Nucleus accumbens (tissue), 56 donors: ENCODE results near the gene DISP3.

Experiments
- DNase-seq, 56 donors: peaks; one replicate each; lab custom pipeline; 2025; lab: John Stamatoyannopoulos, UW

The DISP3 gene

DNA sequence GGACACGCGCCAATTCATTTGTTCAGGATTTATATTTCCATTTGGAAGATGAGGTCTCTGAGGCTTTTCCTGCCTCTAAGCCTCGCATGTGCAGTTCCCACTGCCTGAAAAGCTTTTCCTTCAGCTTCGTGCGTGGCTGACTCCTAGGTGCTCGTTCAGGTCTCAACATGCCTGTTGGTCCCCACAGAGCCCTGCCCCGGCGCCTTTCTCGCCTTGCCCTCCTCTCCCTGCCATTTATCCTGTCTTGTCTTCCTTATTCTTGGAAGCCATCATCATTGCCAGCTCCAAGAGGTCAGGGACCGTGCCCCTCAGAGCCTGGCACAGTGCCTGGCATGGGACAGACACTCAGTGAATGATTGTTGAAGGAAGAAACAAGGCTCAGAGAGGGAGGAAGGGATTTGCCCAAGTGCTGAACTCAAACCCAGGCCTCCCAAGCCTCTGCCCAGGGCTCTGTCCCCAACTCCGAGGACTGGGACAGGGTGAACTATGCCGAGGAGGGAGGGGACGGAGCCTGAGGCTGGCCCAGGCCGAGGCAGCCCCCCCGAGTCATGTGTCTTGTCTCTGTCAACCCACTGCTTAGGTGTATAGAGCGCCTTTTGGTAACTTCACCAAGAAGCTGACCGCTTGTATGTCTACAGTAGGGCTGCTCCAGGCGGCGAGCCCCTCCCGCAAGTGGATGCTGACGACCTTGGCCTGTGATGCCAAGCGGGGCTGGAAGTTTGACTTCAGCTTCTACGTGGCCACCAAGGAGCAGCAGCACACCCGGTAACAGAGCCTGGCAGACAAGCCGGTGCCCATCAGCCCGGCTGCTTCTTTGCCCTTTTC, 47.3 kb downstream of the DISP3 start:
- no peak for DNase-seq

DNA sequence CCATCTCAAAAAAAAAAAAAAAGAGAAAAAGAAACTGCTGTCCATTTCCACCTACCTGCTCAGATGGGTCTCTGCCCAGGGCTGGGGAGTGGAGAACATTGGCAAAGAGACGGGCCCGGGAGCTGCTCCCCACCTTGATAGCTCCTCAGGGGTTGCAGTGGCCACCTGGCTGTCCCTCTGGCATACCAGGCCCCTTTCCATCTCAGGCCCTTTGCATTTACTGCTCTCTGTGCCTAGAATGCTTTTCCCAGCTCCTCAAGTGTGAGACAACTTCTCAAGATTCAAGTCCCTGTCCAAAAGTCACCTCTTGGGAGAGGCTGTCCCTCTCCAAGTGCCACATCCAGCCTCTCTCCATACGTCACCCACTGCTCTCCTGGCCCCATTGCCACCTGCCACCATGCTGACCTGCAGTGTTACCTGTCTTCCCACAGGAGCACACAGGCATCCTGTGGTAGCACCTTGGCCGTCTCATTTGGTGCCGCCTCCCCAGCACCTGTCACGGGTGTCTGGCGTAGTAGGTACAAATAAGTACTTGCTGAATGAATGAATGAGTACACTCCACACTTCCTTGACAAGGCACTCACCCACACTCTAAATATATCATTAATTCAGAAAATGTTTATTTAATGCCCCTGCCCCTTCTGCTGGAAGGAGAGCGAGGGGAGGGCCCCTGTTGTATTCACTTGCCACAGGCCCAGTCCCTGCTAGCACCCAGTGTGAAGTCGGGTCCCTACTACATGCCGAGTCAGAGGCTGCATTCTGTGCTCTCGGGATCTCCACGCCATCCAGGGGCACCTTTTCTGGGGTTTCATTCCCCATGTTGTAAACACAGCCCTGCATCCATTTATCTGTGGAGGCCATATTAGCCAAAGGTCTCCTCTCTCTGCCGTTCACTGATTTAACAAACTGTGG, 48.8 kb downstream of the DISP3 start:
- DNase-seq = no peak

DNA sequence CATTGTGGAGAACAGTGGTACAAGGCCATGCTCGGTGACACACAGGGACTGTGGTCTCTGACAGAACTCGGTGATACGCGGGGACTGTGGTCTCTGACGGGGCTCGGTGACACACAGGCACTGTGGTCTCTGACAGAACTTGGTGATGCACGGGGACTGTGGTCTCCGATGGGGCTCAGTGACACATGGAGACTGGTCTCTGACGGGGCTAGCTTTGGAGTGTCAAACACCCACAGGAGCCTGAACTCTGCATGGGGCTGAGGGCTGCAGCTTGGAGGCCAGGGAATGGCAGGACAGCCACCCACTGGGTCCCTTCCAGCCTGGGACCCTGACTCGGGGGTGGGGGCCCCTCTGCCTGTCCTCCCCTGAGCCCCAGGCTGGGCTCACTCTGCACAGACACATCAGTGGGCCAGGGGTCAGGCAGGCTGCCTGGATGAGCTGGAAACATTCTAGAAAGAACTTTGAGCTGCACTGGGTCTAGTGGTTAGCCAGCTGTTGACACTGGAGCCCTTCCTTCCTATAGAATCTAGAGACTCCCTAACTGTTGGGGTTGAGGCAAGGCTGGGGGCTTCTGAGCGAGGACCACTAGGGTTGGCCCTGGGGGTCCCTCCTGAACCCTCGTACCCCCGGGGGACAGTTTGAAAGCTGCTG, 49.8 kb downstream of the DISP3 start:
- DNase-seq = no peak

DNA sequence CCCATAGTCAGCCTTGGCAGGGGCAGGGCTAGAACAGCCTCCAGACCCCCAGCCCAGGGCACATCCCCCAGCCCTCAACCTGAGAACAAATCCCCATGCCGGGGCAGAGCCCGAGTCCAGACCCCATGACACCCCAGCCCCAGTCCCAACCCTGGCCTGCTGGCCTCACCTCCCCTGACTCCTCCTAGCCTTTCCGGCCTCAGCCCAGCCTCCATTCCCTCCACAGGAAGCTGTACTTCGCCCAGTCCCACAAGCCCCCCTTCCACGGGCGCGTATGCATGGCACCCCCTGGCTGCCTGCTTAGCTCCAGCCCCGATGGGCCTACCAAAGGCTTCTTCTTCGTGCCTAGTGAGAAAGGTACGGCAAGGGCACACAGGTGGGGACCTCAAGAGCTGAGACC, 50.4 kb downstream of the DISP3 start:
- no peak for DNase-seq

DNA sequence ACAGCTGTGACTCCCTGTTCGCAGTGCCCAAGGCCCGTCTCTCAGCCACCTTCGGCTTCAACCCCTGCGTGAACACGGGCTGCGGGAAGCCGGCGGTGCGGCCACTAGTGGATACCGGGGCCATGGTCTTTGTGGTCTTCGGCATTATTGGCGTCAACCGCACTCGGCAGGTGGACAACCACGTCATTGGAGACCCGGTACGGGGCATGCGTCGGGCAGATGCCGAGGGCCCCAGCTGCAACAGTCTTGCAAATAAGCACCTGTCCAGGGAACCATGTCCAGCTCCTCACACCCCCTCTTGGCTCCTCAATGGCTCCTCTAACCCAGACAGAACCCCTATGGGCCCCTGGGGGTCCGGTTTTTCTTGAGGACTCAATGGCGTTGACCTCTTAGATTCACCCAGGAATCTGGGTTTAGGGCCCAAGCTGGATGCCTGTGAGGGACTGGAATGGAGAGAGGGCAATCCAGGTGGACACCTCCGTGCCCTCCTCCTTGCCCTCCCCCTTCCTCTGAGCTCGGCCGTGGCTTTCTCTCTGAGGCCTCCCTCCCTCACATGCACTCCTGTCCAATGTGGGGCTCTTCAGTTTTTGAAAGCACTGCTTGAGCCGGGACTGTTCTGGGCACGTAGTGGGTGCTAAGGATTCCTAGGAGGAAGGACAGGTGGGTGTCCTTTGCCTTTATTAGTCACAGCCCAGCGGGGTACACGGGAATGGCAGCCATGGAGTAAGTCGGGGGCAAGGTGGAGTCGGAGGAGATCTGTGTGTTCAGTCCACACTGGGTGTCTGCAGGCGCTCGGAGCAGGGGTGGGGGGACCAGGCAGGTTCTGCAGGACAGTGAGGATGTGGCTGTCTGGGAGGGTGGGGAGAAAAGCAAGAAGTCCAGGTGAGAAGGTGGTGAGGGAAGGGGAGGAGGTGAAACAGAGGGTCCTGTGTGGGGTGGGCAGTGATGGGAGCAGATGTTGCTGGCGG, 51.1 kb downstream of the DISP3 start:
- DNase-seq = no peak

DNA sequence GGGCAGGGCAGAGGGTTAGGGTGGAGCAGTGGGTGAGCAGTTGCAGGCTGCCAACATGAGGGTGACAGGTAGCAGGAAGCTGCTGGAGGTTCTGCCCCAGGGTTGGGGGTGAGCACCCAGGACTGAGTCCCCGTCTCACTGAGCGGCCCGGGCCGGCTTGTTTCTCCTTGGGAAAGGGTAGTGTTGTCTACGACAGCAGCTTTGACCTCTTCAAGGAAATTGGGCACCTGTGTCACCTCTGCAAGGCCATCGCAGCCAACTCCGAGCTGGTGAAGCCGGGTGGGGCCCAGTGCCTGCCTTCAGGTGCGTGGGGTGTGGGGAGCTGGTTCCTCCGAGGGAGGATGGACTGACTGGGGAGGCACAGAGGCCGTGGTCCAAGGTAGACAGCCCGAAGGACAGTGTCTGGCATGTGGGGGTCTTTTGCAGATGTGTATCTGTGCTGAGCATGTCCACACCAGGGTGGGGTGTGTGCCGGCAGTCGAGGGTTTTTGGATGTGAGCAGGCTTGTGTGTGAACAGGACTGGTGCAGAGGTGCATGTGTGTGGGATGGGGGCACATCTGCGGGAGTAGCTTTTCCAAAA, 51.9 kb downstream of the DISP3 start:
- DNase-seq = peak in 9 of 56 donors; percentile 24 to 58 (median 46)

DNA sequence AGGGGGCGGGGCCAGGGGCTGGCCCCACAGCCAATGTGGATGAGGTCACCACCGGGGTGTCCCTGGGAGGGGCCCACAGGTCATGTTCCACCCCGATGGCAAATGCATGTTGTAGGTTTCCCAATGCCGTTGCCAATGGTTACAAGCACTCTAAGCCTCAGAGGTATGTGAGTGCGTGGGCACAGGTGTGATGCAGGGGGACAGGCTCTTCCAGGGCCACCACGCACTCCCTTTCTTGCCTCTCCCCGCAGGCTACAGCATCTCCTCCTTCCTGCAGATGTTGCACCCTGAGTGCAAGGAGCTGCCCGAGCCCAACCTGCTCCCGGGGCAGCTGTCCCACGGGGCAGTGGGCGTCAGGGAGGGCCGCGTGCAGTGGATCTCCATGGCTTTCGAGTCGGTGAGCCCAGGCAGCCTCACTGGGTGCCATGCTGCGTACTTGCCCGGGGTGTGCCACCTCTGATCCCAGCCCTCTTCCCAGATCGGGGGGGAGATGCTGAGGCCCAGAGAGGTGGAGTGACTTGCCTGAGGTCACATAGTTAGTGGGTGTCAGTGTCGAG, 52.4 kb downstream of the DISP3 start:
- peak in 32 of 56 donors; percentile 11 to 74 (median 48) for DNase-seq

DNA sequence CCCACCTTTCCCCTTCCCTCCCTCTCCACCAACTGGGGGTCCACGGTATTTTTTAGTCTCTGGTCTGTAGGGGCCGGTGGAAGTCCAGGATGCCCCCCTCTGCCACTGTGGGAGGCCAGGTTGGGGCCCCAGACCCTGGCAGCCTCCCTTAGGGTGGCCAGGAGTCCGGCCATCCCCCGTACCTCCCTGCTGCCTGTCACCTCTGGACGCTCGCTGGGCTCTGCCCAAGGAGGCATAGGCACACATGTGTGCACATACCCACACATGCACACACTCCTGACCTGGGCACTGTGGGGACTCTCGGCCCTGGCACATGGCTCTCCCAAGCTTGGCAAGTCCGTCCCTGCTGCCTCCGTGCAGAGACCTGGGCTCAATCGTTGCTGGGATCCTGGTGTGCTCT, 53.0 kb downstream of the DISP3 start:
- no peak for DNase-seq

DNA sequence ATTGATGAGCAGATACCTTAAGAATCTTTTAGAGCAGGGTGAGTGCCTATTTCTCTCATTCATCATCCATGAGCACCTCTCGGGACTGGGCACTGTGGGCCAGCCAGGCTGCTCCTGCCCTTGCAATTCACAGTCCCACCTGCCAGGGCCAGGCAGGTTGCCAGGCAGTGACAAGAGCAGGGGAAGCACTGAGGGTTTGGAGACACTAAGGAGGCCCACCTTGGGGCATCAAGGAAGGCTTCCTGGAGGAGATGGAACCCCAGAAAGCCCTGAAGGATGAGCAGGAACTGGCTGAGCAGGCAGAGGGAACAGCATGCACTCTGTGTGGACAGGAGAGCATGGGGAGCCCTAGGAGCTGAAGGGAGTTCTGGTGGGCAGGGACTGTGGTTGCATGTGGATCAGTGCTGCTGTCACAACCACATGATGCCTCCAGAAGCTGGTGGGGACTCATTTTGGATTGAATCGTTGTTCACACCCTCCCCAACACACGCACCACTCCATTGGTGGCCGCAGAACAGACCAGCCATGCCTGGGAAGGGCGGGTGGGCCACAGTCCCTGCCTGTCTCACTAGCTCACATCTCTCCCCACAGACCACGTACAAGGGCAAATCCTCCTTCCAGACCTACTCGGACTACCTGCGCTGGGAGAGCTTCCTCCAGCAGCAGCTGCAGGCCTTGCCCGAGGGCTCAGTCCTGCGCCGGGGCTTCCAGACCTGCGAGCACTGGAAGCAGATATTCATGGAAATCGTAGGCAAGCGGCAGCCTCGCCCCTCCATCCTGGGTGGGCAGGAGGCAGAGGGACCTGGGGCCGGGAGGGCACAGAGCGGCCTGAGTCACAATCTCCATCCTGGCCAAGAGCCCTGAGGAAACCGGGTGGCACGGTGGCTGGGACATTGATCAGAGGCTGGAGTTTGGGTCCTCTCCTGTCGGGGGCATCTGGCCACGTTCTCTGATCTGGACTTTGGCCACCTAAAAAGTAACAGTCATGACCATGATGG, 55.1 kb downstream of the DISP3 start:
- no peak for DNase-seq

DNA sequence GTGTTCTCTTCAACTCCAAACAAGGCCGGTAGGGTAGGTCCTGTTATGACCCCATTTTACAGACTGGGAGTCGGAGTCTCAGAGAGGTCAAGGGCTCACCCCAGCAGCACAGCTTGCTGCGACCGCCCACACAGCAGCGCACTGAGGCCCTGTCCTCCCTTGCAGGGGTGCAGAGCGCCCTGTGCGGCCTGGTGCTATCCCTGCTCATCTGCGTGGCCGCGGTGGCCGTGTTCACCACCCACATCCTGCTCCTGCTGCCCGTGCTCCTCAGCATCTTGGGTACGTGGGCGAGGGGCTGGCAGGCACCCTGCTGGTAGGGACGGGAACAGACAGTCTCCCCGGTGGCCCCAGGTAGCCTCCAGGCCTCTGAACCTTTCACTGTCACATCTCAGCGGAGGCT, 55.9 kb downstream of the DISP3 start:
- DNase-seq = no peak

DNA sequence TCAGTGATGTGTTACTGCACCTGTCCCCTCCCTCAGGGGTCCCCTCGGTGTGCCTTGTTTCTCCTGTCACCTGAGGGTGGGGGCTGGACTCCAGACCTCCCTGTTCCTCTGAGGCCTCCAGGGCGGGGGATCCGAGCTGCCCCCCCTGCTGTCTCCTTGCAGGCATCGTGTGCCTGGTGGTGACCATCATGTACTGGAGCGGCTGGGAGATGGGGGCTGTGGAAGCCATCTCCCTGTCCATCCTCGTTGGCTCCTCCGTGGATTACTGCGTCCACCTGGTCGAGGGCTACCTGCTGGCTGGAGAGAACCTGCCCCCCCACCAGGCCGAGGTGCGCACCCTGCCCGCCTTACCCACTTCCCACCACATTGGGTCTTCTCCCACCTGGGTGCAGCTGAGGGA, 56.4 kb downstream of the DISP3 start:
- no peak for DNase-seq

DNA sequence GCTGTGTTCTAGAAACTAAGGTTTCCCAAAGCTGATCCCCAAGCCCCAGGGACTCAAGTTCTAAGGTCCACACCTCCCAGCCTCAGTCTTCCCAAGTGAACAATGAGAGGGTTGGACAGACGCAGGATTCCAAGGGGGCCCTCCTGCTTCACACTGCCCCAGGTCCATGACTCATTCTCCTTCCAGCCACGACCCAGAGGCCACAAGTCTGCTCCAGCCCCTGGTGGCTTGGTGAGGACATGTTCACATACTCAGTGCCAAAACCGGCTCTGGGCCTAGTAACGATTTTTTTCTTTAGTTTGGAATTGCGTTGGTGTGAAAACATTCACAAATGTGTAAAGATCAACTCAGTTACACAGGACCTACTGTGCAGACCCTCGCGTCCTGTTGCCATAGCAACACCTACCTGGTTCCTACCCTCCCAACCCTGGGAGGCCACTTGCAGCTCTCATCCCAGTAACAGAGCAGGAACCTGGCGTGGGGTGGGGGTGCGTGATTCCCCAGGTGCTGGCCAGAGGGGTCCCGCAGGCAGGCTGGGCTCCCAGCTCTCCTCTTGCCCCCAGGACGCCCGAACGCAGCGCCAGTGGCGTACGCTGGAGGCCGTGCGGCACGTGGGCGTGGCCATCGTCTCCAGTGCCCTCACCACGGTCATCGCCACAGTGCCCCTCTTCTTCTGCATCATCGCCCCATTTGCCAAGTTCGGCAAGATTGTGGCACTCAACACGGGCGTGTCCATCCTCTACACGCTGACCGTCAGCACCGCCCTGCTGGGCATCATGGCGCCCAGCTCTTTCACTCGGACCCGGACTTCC, 57.0 kb downstream of the DISP3 start:
- DNase-seq = no peak

DNA sequence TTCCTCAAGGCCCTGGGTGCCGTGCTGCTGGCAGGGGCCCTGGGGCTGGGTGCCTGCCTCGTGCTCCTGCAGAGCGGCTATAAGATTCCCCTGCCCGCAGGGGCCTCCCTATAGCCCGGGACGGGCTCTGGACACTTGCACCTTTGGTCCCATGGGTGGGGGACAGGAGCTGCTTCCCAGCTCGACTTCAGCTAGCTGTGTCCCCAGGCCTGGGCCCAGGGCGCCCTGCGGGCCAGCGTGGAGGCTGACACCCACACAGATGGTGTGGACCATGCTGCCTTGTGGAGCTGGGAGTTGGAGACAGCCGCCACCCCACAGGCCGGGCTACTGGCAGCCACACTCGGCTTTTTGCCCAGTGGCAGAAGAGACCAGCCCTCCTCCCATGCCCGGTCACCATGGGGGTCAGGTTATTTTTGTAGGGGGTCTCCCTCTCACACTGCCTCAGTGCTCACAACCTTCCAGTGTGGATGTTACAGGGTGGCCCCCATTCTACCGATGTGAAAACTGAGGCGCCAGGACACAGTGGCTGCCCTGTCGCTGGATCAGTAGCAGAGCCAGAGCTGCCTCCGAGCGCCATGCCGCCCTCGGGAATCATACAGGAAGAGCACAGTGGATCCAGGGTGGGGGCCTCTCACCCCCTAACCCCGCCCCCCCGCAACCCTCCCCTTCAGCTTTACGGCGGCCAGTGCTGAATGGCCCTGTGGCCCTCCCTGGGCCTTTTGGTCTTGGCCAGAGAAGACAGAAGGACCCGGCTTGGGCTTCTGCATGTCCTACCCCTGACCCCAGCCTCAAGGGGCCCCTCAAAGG, 57.8 kb downstream of the DISP3 start:
- DNase-seq = no peak

DNA sequence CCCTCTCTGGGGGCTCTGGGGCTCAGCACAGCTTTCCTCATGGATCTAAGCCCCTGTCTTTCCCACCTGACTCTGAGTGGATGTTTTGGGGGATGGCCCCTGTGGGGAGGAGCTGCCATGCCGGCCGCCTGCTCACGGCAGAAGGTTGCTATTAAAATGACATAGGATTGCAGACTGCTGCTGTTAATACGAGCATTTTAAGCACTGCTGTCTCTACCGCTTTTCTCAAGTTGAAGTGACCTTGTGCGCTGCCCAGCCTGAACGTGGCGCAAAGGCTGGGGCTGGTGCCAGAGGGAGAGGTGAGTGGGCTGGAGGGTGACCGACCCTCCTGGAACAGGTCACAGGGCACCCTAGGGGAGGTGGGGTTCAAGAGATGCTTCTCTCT, 58.4 kb downstream of the DISP3 start:
- no peak for DNase-seq

DNA sequence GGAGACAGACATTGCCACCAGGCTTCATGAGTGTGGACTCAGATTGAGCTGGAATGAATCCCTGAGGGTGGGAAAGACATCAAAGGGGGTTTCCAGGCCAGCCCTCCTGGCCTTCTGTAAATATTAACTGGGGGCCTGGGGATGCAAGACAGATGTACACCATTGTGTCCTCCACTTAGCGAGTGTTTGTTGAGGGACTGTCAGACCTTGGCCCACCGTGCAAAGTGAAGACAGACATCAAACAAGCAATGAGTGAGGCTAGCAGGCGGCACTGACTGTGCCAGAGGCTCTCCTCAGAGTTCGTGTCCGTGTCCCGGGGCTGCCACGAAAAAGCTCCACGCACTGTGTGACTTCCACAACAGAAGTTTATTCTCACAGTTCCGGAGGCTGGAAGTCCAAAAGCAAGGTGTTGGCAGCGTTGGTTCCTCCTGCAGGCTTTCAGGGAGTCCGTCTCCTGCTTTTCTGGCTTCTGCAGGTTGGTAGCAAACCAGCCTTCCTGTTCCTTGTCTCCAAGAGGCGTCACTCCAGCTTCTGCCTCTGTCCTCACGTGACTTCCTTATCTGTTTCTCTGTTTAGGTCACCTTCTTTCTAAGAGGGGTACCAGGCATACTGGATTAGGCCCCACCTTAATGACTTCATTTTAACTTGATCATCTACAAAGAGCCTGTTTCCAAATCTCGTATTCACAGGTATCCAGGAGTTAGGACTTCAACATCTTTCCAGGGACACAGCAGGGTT, 59.1 kb downstream of the DISP3 start:
- DNase-seq = no peak

DNA sequence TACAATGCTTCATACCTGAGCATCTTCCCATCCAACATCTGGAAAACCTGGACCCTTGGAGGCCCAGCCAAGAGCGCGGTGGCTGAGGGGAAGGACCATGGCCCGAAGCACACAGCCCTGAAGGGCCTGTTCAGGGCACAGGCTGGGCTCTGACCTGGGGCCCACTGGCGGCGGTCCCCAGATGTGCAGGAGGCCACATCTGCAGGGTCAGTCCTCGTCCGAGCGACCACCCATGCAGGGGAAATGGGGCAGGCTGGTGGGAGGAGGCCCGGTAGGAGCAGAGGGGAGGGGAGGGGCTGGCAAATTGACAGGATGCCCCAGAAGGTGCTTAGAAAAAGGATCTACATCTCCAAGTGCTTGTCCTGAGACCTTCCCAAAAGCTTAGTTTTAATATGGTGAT, 59.9 kb downstream of the DISP3 start:
- no peak for DNase-seq
